ENCODE measurements around the gene VASH1.

DNA sequence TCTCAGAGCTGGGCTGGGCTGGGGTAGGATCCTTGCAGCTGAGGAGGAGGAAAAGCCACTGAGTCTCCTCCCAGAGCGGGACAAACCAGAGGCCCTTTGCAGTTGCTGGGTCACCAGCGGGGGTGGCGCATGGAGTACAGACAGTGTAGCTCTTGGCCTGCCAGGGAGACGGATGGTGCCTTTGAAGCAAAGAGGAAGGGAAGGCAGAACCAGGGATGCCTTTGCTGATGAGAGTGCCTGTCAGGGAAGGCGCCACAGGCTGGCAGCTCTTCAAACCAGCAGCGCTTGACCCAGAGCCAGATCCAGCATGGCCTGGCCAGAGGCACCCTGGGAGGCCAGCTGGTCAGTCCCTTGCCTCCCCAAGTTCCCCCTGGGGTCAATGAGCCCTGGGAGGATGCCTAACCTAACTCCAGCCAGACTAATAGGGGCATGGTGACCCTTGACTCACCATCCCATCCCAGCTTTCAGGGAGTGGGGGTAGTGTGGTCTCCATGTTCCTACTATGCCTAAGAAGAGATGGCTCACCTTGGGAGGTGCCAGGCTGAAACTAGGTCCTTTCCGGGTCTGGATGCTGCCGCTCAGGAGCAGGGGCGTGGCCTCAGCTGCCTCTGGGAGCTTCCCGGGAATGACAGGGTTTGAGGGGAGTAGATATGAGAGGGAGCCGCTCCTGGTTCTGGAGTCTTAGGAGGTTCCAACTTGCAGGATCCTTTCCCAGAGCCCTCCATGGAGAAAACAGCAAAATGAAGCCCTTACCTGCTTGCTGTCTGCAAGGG is 19.8 kb downstream of the VASH1 start:
- TF ChIP-seq, protein P1, sequence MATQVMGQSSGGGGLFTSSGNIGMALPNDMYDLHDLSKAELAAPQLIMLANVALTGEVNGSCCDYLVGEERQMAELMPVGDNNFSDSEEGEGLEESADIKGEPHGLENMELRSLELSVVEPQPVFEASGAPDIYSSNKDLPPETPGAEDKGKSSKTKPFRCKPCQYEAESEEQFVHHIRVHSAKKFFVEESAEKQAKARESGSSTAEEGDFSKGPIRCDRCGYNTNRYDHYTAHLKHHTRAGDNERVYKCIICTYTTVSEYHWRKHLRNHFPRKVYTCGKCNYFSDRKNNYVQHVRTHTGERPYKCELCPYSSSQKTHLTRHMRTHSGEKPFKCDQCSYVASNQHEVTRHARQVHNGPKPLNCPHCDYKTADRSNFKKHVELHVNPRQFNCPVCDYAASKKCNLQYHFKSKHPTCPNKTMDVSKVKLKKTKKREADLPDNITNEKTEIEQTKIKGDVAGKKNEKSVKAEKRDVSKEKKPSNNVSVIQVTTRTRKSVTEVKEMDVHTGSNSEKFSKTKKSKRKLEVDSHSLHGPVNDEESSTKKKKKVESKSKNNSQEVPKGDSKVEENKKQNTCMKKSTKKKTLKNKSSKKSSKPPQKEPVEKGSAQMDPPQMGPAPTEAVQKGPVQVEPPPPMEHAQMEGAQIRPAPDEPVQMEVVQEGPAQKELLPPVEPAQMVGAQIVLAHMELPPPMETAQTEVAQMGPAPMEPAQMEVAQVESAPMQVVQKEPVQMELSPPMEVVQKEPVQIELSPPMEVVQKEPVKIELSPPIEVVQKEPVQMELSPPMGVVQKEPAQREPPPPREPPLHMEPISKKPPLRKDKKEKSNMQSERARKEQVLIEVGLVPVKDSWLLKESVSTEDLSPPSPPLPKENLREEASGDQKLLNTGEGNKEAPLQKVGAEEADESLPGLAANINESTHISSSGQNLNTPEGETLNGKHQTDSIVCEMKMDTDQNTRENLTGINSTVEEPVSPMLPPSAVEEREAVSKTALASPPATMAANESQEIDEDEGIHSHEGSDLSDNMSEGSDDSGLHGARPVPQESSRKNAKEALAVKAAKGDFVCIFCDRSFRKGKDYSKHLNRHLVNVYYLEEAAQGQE (IDR thresholded peaks at IDR 0.05; ENCODE audit: insufficient replicate concordance, low read depth), result no peak
- TF ChIP-seq GABPA (IDR thresholded peaks at IDR 0.05; ENCODE audit: low read depth) (no peak), SPI1 (IDR thresholded peaks at IDR 0.05; ENCODE audit: borderline replicate concordance, low read depth) (no peak), POLR2AphosphoS5 (IDR thresholded peaks at IDR 0.05; ENCODE audit: low read depth) (no peak)
- TF ChIP-seq, protein P2, sequence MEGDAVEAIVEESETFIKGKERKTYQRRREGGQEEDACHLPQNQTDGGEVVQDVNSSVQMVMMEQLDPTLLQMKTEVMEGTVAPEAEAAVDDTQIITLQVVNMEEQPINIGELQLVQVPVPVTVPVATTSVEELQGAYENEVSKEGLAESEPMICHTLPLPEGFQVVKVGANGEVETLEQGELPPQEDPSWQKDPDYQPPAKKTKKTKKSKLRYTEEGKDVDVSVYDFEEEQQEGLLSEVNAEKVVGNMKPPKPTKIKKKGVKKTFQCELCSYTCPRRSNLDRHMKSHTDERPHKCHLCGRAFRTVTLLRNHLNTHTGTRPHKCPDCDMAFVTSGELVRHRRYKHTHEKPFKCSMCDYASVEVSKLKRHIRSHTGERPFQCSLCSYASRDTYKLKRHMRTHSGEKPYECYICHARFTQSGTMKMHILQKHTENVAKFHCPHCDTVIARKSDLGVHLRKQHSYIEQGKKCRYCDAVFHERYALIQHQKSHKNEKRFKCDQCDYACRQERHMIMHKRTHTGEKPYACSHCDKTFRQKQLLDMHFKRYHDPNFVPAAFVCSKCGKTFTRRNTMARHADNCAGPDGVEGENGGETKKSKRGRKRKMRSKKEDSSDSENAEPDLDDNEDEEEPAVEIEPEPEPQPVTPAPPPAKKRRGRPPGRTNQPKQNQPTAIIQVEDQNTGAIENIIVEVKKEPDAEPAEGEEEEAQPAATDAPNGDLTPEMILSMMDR (IDR thresholded peaks at IDR 0.05; ENCODE audit: insufficient read depth, low read length), result no peak
